GM21619 (cell line): ENCODE data around the gene BNC1.
"Not testable (repeated sequence)": the region's sequence is repeated elsewhere in the genome, so short reads cannot be mapped to it uniquely, and the experiment has no call there.

Experiments
- ATAC-seq: cut with Tn5 transposase; IDR thresholded peaks from one replicate; pipeline ENCODE4 v1.9.1; 2021; ENCODE audit not compliant: unreplicated experiment

Gene BNC1

DNA sequence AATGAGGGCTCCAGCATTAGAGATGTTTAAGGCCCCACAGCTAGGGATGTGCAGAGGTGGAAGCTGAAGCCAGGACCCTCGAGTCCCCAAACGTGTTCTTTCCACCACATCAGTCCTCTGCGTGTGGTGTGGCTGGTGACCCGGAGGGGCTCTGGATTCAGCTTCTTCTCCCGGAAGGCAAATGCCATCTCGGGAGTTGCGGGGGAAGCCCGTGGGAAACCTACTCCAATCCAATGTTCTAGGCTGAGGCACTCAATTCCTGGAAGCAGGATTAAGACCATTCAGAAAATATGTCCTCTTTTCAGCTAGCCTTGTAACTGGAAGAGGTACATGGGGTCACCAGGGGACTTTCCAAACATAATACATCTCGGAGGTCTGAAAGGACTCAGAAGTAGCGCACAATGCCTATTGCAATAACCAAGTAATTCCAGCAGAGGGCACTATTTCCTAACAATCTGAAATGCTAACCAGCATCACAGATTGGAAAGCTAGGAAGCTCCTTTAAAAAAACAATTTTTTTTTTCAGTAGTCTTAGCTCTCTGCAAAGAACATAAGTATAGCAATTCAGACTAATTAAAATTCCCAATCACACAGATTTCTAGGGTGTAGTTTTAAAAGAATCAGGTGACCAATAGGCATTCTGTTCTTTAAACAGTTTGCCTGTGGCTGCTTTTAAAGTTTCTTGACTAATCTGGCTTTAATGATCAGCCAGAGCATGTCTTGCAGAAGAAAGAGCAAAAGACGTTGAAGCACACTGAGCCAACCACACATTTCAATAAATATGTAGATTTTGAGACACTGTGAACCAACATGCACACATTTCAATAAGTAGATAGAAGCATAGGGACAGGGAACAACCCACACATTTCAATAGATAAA is 36.1 kb downstream of the BNC1 start:
- no peak for ATAC-seq

DNA sequence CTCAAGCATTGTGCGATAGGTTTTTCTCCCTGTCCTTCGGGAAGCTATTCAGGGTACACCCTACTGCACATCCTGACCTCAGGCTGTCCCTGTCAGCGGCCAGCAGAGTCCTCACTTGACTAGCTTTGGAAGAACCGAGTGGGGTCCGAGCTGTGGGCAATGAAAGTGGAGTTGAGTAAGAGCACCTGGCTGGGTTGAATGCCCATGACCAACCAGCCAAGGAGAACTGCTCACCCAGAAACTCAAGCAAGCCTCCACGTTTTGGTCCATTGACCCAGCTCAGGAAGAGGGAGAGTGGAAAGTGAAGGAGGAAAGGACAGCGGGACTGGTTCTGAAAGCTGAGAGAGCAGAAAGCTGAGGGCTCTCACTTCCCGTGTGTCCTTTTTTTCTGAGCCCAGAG is 40.8 kb downstream of the BNC1 start:
- no peak for ATAC-seq

DNA sequence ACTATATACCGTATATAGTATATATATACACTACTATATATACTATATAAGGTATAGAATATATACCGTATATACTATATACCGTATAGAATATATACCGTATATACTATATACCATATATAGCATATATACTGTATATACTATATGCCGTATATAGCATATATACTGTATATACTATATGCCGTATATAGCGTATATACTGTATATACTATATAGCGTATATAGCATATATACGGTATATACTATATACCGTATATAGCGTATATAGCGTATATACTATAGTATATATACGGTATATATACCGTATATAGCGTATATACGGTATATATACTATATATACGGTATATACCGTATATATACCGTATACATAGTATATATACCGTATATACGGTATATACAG is 54.2 kb downstream of the BNC1 start:
- no peak for ATAC-seq

DNA sequence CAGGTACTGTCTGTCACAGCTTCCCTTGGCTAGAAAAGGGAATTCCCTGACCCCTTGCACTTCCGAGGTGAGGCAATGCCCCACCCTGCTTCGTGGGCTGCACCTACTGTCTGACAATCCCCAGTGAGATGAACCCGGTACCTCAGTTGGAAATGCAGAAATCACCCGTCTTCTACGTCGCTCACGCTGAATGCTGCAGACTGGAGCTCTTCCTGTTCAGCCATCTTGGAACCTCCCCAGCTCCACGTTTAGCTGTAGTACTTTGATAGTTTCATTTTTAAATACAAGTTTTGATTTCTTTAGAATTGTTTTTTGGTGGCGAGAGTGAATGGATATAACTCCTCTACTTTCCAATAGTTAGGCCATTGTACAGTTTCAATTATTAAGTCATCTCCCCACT is 59.0 kb downstream of the BNC1 start:
- no peak for ATAC-seq

DNA sequence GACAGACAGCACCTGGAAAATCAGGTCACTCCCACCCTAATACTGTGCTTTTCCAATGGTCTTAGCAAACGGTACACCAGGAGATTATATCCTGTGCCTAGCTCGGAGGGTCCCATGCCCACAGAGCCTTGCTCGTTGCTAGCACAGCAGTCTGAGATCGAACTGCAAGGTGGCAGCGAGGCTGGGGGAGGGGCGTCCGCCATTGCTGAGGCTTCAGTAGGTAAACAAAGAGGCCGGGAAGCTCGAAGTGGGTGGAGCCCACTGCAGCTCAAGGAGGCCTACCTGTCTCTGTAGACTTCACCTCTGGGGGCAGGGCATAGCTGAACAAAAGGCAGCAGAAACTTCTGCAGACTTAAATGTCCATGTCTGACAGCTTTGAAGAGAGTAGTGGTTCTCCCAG is 62.7 kb downstream of the BNC1 start:
- not testable (repeated sequence) for ATAC-seq

DNA sequence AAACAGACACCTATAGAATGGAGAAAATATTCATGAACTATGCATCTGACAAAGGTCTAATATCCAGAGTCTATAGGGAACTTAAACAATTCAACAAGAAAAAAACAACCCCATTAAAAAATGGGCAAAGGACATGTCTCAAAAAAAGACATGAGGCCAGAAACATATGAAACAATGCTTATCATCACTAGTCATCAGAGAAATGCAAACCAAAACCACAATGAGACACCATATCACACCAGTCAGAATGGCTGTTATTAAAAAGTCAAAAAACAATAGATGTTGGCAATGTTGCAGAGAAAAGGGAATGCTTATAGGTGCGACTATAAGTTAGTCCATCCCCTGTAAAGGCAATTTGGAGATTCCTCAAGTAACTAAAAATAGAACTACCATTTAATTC is 65.4 kb downstream of the BNC1 start:
- no peak for ATAC-seq

DNA sequence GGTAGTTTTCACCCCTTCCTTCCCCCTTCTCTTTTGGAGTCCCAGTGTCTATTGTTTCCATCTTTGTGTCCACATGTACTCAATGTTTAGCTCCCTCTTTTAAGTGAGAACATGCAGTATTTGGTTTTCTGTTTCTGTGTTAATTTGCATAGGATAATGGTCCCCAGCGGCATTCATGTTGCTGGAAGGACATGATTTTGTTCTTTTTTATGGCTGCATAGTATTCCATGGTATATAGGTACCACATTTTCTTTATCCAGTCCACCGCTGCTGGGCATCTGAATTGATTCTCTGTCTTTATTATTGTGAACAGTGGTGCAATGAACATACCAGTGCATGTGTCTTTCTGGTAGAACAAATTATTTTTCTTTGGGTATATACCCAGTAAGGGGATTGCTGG is 69.2 kb downstream of the BNC1 start:
- ATAC-seq, result no peak

DNA sequence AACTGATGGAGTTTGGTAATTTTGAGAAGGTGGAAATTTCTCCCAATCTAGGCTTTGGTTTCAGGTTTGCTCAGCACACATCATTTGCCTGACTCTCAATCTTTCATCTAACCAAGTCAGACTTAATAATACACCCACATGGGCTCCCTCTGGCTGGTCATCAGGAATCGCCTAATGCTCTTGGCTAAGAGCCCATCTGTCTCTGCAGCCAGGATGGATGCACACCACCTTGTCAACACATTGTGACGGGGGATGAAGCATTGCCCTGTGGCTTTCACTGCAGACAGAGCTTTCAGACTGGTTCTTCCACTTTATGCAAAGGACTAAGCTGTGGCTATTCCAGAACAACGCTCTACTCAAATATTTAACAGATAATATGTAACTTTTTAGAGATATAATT is 73.8 kb downstream of the BNC1 start:
- no peak for ATAC-seq

DNA sequence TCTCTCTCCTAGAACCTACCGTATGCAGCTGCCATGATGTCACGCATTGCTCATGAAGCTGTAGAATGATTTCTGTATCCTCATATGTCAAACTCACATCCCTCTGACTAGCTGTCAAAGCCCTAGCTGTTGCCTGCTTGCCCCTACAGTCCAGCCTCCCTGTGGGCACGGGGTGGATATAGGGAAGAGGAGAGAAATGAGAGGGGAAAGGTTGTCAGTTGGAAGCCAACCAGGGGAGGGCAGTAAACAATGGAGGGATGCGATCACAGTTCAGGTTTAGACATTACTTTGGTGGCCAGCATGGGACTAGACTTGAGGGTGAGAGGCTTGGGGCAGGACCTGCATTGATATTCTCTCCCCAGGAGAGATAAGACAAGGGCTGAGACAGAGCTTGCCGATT is 75.1 kb downstream of the BNC1 start:
- no peak for ATAC-seq

DNA sequence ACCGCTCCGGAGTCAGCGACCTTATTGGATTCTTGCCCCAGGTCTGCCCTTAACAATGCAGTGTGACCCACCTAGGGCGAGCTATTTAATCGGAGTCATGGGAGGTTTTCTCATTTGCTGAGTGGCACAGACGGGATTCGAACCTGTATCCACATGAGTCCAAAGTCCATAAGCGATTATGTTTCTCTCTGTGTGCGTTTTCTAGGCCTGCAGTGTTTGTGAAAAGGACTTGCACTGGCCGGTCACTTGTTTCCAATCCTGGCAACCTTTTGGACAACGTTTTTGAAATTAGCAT is 76.2 kb downstream of the BNC1 start:
- no peak for ATAC-seq

DNA sequence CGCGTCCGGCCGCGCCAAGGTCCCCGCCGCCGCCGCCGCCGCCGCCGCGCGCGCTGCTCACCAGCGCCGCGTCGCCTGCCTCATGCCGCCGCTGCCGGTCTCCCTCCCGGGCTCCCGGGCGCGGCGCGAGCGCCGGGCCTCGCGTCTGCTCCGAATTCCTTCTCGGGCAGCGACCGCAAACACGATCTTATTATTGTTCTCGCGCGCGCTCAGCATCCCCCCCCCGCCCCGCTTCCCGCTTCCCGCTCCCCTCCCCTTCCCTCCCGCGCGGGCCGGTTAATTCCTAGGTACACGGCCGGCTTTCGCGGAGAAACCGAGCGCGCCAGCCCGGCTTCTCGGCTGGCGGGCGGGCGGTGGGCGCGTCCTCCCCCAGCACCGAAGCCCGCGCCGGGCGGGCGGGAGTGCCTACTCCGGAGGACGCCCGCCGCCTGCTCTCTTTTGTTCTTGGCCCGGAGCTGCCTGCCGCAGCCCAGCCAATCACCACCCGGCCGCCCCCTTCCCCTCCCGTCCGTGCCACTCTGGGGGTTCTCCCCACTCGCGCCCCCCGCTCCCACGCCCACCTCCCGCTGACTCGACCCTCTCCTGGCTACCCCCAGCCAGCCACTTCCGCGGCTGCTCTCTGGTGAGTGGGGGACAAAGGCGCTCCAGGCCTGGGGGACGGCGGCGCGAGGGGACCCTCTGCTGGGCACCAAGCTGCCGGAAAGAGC is 76.7 kb downstream of the BNC1 start, which contains the start of gene HDGFL3:
HDGFL3 (minus strand) TSS at position 164 of the 707 bp plus-strand sequence. CDS start 409 bp downstream, outside the sequence.
- peak; percentile 53 for ATAC-seq

DNA sequence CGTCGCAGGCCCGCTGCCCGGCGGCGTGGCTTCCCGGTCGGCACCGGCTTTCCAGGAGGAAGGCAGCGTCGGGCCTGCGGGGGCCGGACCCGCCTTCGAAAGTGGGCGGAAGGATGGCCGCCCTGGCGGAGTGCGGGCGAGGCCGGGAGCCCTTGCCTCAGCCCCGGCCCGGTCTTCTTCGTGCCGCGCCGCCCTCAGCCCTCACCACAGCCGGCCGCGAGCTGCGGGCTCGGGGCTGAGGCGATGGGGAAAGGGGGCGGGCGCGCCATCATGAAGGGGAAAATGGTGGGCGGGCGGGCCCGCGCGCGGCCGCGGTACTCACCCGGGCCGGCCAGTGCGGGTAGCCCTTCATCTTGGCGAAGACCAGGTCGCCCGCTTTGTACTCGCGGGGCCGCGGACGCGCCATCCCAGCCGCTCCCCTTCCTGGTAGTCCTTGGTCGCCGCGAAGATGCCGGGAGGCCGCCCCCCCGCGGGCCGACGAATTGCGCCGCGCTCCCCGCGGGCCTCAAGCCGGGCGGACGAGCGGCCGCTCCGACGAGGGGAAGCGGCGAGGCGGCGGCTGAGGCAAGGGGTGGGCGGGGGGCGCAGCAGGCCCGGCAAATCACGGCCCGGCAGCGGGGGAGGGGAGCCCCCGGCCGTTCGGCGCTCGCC is 77.3 kb downstream of the BNC1 start:
- ATAC-seq, result peak; percentile 17

DNA sequence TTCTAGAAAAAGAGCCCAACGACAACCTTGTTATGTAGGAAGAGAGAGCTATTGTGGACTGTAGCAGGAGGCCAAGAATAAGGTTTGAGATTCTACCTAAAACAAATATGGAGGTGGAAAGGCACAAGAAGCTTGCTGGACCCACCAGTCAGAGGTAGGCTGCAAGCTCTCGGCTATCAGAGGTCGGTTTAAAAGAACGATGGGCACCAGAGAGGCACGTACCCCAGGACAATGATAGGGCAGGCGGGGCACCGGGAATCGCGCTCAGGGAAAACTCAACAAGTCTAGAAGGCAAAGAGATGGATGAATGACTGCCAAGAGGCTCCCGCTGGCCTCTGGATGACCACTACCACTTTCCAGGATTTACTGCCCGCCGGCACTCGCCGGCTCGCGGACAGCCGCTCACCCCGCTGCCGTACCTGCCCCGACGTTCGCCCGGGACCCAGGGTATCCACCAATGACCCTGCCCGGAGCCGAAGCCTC is 77.9 kb downstream of the BNC1 start:
- no peak for ATAC-seq
